NCI-H446 treated with DMSO at 0.1 percent for 48 hours (cell line): ENCODE data around the gene MYBPC3.
"Not testable (repeated sequence)": the region's sequence is repeated elsewhere in the genome, so short reads cannot be mapped to it uniquely, and the experiment has no call there.

ENCODE experiments used
- DNase-seq: peaks from one replicate; lab custom pipeline; 2025; lab: John Stamatoyannopoulos, UW

Gene MYBPC3

DNA sequence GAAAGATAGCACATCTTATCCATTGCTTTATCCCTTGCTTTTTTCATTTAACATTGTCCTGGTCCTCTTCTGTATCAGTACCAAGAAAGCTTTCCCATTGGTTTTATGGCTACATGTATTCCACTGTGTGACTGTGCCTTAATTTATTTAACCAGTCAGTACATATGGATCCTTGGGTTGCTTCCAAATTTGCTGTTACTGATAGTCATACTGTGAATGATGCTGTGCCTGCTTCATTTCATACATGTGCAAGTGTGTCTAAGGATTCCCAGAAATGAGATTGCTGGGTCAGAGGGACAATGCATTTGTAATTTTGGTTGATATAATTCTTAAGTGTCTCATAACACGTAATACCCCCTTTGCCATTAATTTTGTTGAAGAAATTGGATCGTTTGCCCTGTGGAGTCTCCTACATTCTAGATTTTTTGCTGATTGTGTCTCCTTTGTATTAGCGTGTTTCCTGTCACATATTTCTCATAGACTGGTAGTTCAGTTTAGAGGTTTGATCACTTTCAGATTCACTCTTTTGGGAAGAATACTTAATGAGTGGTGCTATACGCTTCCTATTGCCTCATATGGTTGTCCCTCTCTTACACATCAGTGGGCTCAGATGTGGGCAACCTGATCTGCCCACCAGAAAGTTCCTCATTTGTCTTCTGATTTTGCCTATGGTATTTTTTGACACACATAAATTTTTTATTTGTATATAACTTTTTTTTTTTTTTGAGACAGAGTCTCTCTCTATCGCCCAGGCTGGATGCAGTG lies 35.3 kb downstream of the MYBPC3 start:
- DNase-seq: no peak

DNA sequence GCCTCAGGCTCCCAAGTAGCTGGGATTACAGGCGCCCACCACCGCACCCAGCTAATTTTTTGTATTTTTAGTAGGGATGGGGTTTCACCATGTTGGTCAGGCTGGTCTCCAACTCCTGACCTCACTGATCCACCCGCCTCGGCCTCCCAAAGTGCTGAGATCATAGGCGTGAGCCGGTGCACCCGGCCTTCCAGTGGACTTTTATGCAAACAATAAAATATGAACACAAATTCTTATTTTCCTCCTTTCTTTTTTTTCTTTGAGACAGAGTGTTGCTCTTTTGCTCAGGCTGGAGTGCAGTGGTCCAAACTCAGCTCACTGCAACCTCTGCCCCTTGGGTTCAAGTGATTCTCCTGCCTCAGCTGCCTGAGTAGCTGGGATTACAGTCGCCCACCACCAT lies 36.0 kb downstream of the MYBPC3 start:
- DNase-seq: not testable (repeated sequence)

DNA sequence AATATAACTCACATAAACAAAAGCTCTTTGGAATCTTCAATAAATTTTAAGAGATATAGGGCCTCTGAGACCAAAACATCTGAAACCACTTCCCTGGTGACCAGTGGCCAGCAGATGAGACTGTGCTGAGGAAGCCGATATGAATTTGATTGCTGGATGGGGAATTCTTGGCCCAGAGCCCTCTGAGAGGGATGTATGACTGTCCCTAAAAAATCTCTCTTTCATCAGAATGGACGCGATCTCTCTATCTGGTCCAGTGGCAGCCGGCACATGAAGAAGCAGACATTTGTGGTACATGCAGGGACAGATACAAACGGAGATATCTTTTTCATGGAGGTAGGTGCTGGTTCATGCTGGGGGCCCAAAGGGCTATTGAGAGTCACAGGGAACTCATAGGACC lies 37.5 kb downstream of the MYBPC3 start:
- no peak for DNase-seq

GRCh38 chr11:47308050-47308823 lies 44.3 kb downstream of the MYBPC3 start:
- DNase-seq: no peak

DNA sequence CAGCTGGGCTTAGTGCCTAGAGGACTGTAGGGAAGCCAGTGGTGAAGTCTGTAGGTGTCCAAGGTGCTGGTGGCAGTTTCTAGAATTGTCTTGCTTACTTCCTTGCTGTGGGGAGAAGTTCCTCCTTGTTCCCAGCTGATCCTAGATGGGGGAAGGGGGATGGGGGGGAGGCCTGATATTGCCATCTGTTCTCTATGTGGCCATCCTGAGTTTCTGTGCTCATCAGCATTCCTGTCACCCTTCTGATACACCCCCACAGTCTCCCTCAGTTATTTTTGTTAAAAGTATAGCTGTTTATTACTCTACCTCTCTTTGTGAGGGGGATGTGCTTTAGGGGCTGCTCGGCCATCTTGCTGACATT lies 46.0 kb downstream of the MYBPC3 start:
- DNase-seq: no peak

DNA sequence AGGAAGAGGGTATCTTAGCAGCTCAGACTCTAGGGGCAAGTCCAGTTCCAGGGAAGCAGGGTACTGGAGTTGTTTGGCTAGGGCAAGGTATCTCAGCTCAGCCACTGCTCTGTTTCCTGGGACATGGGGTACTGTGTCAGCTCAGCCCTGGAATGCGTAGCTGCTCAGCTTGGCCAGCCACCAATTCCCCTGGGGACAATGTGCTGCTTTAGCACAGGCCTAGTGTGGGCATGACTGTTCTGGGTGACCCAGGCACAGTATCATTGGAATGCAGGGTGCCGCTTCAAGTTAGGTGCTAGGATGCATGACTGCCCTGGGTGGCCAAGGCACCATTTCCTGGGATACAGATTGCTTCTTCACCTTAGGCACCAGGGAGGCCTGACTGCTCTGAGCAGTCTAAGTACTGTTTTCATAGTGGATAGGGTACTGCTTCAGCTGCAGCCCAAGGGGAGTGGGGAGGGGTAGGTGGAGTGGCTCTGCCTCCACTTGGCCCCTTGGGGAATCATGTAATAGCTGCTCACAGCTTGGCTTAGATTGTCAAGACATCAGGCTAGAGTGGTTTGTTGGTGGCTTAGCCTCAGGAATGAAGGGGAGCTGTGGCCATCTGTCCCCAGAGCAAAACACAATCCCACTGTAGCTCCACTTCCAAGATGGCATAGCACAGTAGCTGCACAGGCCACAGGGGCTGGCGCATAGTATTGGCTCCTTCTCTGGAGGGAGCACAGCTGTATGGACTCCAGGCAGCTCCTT lies 46.6 kb downstream of the MYBPC3 start:
- DNase-seq: no peak

- DNase-seq: no peak
Observed at GRCh38 chr11:47302853-47303252, 49.6 kb downstream of the MYBPC3 start.

- DNase-seq: no peak
Observed at GRCh38 chr11:47299078-47299477, 53.4 kb downstream of the MYBPC3 start.

GRCh38 chr11:47296045-47296444 lies 56.5 kb downstream of the MYBPC3 start:
- DNase-seq: no peak

- no peak for DNase-seq
Observed at GRCh38 chr11:47295385-47295784, 57.1 kb downstream of the MYBPC3 start.

DNA sequence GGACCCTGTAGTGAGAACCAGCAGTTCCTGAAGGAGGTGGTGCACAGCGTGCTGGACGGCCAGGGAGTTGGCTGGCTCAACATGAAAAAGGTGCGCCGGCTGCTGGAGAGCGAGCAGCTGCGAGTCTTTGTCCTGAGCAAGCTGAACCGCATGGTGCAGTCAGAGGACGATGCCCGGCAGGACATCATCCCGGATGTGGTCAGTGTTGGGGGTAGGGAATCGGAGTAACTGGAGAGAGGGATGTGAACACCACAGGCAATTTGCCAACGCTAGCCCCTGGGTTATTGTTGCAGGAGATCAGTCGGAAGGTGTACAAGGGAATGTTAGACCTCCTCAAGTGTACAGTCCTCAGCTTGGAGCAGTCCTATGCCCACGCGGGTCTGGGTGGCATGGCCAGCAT lies 62.6 kb downstream of the MYBPC3 start:
- no peak for DNase-seq

GRCh38 chr11:47288066-47288465 lies 64.4 kb downstream of the MYBPC3 start:
- DNase-seq: no peak

- DNase-seq: no peak
Observed at GRCh38 chr11:47285969-47286770, 66.3 kb downstream of the MYBPC3 start.

DNA sequence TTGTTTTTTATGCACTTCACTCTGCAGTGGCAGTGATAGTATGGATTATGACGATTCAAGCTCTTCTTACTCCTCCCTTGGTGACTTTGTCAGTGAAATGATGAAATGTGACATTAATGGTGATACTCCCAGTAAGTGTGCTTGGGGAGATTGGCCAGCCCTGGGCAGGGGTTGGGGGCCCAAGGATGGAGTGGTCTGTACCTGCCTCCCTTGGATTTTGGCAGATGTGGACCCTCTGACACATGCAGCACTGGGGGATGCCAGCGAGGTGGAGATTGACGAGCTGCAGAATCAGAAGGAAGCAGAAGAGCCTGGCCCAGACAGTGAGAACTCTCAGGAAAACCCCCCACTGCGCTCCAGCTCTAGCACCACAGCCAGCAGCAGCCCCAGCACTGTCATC lies 68.4 kb downstream of the MYBPC3 start:
- DNase-seq: no peak

DNA sequence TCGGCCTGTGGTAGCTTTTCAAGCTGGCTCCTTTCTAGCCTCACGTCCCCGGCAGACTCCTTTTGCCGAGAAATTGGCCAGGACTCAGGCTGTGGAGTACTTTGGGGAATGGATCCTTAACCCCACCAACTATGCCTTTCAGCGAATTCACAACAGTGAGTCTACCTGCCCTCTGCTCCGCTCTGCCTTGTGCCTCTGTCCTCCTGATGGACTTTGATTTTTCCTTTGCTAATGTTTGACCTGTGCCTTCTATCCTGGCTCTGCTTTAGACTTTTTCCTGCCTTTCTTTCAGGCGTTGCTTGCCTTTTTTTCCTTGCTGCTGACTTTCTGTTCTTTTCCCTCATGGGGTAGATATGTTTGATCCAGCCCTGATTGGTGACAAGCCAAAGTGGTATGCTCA lies 70.0 kb downstream of the MYBPC3 start:
- no peak for DNase-seq
